ENCODE data around the gene AKAP1. TPM values are rescaled to one million over a fixed set of nuclear protein-coding genes. Genes with fewer than 3 reads are reported as not detected.
A peak's percentile ranks its signal among the peaks of the same experiment; 100 is the strongest.

The AKAP1 gene
- polyA plus RNA-seq, 3 donors: 5.6 to 14.6 (median 6.8) TPM

DNA sequence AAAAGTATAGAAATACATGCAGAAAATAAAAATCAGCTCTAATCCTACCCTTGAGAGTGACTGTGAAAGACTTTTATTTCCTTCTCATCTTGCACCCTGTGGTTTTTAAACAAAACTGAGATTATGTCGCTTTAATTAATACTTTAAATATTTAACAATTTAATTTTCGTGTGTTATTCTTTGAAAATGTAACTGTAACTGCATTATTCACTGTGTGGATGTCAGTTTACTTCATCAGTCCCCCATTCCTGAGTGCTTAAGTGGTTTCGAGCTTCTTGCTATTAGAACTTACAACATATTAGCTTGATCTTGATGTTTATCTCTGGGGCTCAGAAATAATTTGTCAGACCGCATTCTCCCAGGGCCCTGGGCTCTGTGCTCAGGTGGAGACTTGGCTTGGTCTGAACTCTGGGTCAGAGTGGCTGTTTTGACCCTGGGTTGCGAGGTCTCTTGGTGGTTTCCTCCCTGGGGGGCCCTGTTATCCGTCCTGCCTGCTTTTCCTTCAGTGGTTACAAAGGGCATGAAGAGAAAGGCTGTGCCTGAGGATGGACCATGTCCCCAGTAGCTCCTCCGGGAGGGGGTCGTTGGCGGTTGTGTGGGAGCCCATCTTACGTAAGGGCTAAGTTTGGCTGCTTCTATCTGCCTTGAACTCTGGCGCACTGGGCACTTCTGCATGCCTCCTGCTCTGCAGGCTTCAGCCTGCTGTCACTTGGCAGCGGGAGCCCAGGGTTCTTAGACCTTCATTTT lies 25.7 kb downstream of the AKAP1 start:
- Histone ChIP-seq H4K20me1 (ENCODE audit: insufficient read depth, low read length) (peaks cover 5% of the 10 kb centered on the region), H3K4me3 (replicated peaks in 1 of 3; ENCODE audit: low read depth in 2 of 3, low read length in 3 of 3) (no peak overlapping the region), H3K9me3 (replicated peaks in 1 of 2; ENCODE audit: control insufficient read depth in 1 of 2, insufficient read depth in 1 of 2, low read length in 2 of 2) (no peaks in the 10 kb centered on the region), H2AFZ (ENCODE audit: insufficient read depth, low read depth, low read length, poor library complexity, severe bottlenecking) (no peak overlapping the region), H3K9ac (ENCODE audit: insufficient read depth, low read length, poor library complexity, severe bottlenecking) (no peak overlapping the region), H3K4me1 (ENCODE audit: control insufficient read depth in 1 of 2, insufficient read depth in 2 of 2, low read length in 2 of 2) (no peaks in the 10 kb centered on the region), H3K36me3 (replicated peaks in 1 of 2; ENCODE audit: control insufficient read depth in 1 of 2, insufficient read depth in 2 of 2, low read length in 2 of 2) (peaks cover 30 to 49% of the 10 kb centered on the region in 2 donors), H3K27me3 (ENCODE audit: control insufficient read depth in 2 of 2, insufficient read depth in 2 of 2, low read length in 2 of 2) (no peaks in the 10 kb centered on the region), H3K79me2 (ENCODE audit: insufficient read depth, low read length) (peaks cover 3% of the 10 kb centered on the region), H3K27ac (ENCODE audit: low read depth in 1 of 2, low read length in 2 of 2) (no peak overlapping the region), H3K4me2 (replicated peaks; ENCODE audit: extremely low read depth, low read length, poor library complexity, severe bottlenecking) (no peak overlapping the region)
- no peak for DNase-seq
- intact Hi-C loops (cut with micrococcal nuclease): no loop called here
- peak overlapping the region in 3 of 7 donors; percentile 32 to 57 (median 46) for H3K27ac Mint-ChIP-seq
- WGBS (ENCODE audit: insufficient coverage): 63% methylated on average over 9 of the region's 12 CpGs
- TF ChIP-seq, protein P1, sequence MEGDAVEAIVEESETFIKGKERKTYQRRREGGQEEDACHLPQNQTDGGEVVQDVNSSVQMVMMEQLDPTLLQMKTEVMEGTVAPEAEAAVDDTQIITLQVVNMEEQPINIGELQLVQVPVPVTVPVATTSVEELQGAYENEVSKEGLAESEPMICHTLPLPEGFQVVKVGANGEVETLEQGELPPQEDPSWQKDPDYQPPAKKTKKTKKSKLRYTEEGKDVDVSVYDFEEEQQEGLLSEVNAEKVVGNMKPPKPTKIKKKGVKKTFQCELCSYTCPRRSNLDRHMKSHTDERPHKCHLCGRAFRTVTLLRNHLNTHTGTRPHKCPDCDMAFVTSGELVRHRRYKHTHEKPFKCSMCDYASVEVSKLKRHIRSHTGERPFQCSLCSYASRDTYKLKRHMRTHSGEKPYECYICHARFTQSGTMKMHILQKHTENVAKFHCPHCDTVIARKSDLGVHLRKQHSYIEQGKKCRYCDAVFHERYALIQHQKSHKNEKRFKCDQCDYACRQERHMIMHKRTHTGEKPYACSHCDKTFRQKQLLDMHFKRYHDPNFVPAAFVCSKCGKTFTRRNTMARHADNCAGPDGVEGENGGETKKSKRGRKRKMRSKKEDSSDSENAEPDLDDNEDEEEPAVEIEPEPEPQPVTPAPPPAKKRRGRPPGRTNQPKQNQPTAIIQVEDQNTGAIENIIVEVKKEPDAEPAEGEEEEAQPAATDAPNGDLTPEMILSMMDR (IDR thresholded peaks at IDR 0.05): no peak
- H3K9me3 Mint-ChIP-seq: no peaks in the 10 kb centered on the region
- H3K27me3 Mint-ChIP-seq (ENCODE audit: low read depth in 3 of 3): no peaks in the 10 kb centered on the region
- peaks cover 49 to 53% of the 10 kb centered on the region in 2 donors for H3K36me3 Mint-ChIP-seq
- H3K4me3 Mint-ChIP-seq: no peak overlapping the region
- peaks cover 8% of the 10 kb centered on the region for H3K4me1 Mint-ChIP-seq

DNA sequence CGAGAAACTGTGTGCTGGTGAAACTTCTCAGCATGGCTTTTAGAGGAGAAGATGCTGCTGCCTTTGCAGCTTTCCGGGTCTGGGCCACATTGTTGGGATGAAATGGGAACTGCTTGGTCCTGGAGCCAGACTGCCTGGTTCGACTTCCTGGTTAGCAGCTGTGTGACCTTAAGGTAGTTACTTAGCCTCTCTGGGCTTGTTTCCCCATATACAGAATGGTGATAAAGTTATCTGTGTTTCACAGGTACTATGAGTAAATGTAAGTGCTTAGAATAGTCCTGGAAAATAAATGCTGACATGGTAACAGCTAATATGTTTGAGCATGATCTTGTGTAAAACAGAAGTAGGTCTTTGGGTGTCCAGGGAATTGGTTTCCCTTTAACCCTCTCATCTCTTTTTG lies 26.3 kb downstream of the AKAP1 start:
- H3K9ac ChIP-seq (ENCODE audit: insufficient read depth, low read length, poor library complexity, severe bottlenecking): no peak overlapping the region
- Mint-ChIP-seq H3K27me3 (ENCODE audit: low read depth in 3 of 3) (no peaks in the 10 kb centered on the region), H3K27ac (peak overlapping the region in 2 of 7 donors; percentile 32 to 35), H3K4me3 (no peak overlapping the region), H3K36me3 (peaks cover 52 to 53% of the 10 kb centered on the region in 2 donors), H3K9me3 (no peaks in the 10 kb centered on the region), H3K4me1 (peaks cover 8% of the 10 kb centered on the region)
- H3K36me3 ChIP-seq (replicated peaks in 1 of 2; ENCODE audit: control insufficient read depth in 1 of 2, insufficient read depth in 2 of 2, low read length in 2 of 2): peaks cover 36 to 52% of the 10 kb centered on the region in 2 donors
- TF ChIP-seq, protein P1 (IDR thresholded peaks at IDR 0.05): no peak
- no peak for DNase-seq
- no peak overlapping the region for H3K27ac ChIP-seq (ENCODE audit: low read depth in 1 of 2, low read length in 2 of 2)
- H3K4me2 ChIP-seq (replicated peaks; ENCODE audit: extremely low read depth, low read length, poor library complexity, severe bottlenecking): no peak overlapping the region
- no peaks in the 10 kb centered on the region for H3K27me3 ChIP-seq (ENCODE audit: control insufficient read depth in 2 of 2, insufficient read depth in 2 of 2, low read length in 2 of 2)
- H3K79me2 ChIP-seq (ENCODE audit: insufficient read depth, low read length): no peaks in the 10 kb centered on the region
- no peaks in the 10 kb centered on the region for H3K4me1 ChIP-seq (ENCODE audit: control insufficient read depth in 1 of 2, insufficient read depth in 2 of 2, low read length in 2 of 2)
- H3K4me3 ChIP-seq (replicated peaks in 1 of 3; ENCODE audit: low read depth in 2 of 3, low read length in 3 of 3): no peak overlapping the region
- 92% methylated on average over 3 of the region's 3 CpGs for WGBS (ENCODE audit: insufficient coverage)
- intact Hi-C loops (cut with micrococcal nuclease): no loop called here
- no peaks in the 10 kb centered on the region for H3K9me3 ChIP-seq (replicated peaks in 1 of 2; ENCODE audit: control insufficient read depth in 1 of 2, insufficient read depth in 1 of 2, low read length in 2 of 2)
- peaks cover 5% of the 10 kb centered on the region for H4K20me1 ChIP-seq (ENCODE audit: insufficient read depth, low read length)
- H2AFZ ChIP-seq (ENCODE audit: insufficient read depth, low read depth, low read length, poor library complexity, severe bottlenecking): no peak overlapping the region
